Uterus (tissue), 2 donors: ENCODE data around the gene NUDT13.

Source experiments
- POLR2A ChIP-seq, 2 donors: fragments of 450-650 bp; IDR thresholded peaks; one replicate each; pipeline ENCODE4 v1.6.1; 2016; ENCODE audit warnings: antibody characterized with exemption in 2 of 2, mild to moderate bottlenecking in 1 of 2, moderate library complexity in 1 of 2
- TF ChIP-seq, protein P1 (sequence below), 4 experiments: fragments of 200-600 bp in 2 of 4; fragments of 450-650 bp in 2 of 4; sonication (generic) in 2 of 4; IDR thresholded peaks; one replicate each; pipeline ENCODE4 v1.5.1; 2016 to 2019; ENCODE audit warnings: antibody characterized with exemption in 4 of 4, mild to moderate bottlenecking in 2 of 4, moderate library complexity in 1 of 4

DNA sequence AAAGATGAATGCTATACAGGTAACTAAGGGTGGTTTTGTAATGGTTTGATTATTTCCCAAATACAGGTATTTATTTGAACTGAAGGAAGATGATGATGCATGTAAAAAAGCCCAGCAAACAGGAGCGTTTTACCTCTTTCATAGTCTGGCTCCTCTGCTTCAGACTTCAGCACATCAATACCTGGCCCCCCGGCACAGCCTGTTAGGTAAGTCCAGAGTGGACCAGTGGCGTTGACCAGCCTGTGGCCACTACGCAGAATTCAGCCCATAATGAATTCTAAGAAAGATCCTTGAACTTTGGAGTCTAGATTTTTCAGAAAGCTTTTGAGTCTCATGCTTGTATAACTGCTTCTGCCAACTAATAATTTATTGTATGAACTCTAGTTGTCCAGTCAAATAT, 9.7 kb downstream of the NUDT13 start:
- TF ChIP-seq, protein P1, sequence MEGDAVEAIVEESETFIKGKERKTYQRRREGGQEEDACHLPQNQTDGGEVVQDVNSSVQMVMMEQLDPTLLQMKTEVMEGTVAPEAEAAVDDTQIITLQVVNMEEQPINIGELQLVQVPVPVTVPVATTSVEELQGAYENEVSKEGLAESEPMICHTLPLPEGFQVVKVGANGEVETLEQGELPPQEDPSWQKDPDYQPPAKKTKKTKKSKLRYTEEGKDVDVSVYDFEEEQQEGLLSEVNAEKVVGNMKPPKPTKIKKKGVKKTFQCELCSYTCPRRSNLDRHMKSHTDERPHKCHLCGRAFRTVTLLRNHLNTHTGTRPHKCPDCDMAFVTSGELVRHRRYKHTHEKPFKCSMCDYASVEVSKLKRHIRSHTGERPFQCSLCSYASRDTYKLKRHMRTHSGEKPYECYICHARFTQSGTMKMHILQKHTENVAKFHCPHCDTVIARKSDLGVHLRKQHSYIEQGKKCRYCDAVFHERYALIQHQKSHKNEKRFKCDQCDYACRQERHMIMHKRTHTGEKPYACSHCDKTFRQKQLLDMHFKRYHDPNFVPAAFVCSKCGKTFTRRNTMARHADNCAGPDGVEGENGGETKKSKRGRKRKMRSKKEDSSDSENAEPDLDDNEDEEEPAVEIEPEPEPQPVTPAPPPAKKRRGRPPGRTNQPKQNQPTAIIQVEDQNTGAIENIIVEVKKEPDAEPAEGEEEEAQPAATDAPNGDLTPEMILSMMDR (IDR thresholded peaks at IDR 0.05), result no peak
- no peak for TF ChIP-seq POLR2A (IDR thresholded peaks at IDR 0.05)
